NB4 (cell line): ENCODE data around the gene SPACDR.

Source experiments
- MYC ChIP-seq: IDR thresholded peaks from 2 replicates; pipeline ENCODE4 v1.6.1; 2011; ENCODE audit warnings: low read depth, low read length
- POLR2A ChIP-seq: IDR thresholded peaks from 2 replicates; pipeline ENCODE4 v1.6.1; 2011; ENCODE audit warnings: mild to moderate bottlenecking; ENCODE audit not compliant: insufficient read length; ENCODE audit errors: extremely low read depth
- TF ChIP-seq, protein P1 (sequence below): IDR thresholded peaks from one replicate; pipeline ENCODE4 v1.5.1; 2012; ENCODE audit warnings: low read depth, low read length

GRCh38 chr7:100452513-100452912 is 11.5 kb downstream of the SPACDR start:
- TF ChIP-seq POLR2A (no peak), MYC (no peak)
- TF ChIP-seq, protein P1, sequence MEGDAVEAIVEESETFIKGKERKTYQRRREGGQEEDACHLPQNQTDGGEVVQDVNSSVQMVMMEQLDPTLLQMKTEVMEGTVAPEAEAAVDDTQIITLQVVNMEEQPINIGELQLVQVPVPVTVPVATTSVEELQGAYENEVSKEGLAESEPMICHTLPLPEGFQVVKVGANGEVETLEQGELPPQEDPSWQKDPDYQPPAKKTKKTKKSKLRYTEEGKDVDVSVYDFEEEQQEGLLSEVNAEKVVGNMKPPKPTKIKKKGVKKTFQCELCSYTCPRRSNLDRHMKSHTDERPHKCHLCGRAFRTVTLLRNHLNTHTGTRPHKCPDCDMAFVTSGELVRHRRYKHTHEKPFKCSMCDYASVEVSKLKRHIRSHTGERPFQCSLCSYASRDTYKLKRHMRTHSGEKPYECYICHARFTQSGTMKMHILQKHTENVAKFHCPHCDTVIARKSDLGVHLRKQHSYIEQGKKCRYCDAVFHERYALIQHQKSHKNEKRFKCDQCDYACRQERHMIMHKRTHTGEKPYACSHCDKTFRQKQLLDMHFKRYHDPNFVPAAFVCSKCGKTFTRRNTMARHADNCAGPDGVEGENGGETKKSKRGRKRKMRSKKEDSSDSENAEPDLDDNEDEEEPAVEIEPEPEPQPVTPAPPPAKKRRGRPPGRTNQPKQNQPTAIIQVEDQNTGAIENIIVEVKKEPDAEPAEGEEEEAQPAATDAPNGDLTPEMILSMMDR = no peak
